ENCODE measurements around the gene HEXD. TPM values are rescaled to one million over a fixed set of nuclear protein-coding genes. Genes with fewer than 3 reads are reported as not detected.

HEXD gene
- total RNA-seq, 2 experiments from 2014 or later, result 87.9 to 93.2 TPM

DNA sequence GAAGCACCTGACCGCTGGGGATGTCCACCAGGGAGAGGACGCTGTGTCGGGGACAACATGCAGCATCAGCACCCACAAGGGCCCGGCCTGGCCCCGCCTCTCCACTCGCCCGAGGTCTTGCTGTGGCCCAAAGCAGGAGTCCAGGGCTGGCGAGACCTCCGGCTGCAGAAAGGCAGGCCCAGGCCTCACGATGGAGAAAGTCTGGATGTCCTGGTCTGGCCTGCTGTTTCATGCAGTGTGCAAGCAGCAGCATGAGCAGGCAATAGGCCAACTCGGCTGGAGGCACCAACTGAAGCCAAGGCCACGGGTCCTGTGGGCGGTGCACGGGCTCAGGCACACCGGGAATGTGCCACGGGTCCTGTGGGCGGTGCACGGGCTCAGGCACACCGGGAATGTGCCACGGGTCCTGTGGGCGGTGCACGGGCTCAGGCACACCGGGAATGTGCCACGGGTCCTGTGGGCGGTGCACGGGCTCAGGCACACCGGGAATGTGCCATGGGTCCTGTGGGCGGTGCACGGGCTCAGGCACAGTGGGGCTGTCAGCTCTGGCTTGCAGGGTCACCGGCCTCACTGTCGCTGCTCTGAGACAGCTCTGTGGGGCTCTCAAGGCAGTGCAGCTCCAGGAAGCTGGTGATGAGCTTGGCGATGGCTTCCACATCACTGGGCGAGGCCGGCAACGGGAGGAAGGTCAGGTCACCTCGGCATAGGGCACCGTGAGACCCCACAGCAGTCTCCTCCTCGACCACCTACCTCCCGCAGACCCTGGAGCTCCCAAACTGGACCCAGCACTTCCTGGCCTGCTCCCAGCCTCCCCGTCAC is 25.5 kb downstream of the HEXD start:
- no peak overlapping the region for H3K27ac ChIP-seq (ENCODE audit: low read depth, low read length, poor library complexity, severe bottlenecking)
- intact Hi-C loops (cut with micrococcal nuclease; ENCODE audit: unreplicated experiment), result no loop called here
- CTCF ChIA-PET (ENCODE audit: unreplicated experiment), result no interaction called here
- no peak for DNase-seq (ENCODE audit: low spot score)
- no TSS peak for BruUV-seq (replicated peaks)
- no peak overlapping the region for H3K4me2 ChIP-seq (ENCODE audit: low read length)
- H3K9me2 ChIP-seq (ENCODE audit: insufficient read depth, low read length), result no peaks in the 10 kb centered on the region
- no peak overlapping the region for H3K4me3 ChIP-seq (ENCODE audit: low read depth, low read length, poor library complexity, severe bottlenecking)
- H4K20me1 ChIP-seq (ENCODE audit: insufficient read depth, low read length), result peaks cover 3% of the 10 kb centered on the region
- no peak overlapping the region for H2AFZ ChIP-seq (ENCODE audit: low read length)
- no peak for TF ChIP-seq EZH2phosphoT487 (IDR thresholded peaks at IDR 0.05; ENCODE audit: borderline replicate concordance, low read depth, low read length)
- TF ChIP-seq, protein P1, sequence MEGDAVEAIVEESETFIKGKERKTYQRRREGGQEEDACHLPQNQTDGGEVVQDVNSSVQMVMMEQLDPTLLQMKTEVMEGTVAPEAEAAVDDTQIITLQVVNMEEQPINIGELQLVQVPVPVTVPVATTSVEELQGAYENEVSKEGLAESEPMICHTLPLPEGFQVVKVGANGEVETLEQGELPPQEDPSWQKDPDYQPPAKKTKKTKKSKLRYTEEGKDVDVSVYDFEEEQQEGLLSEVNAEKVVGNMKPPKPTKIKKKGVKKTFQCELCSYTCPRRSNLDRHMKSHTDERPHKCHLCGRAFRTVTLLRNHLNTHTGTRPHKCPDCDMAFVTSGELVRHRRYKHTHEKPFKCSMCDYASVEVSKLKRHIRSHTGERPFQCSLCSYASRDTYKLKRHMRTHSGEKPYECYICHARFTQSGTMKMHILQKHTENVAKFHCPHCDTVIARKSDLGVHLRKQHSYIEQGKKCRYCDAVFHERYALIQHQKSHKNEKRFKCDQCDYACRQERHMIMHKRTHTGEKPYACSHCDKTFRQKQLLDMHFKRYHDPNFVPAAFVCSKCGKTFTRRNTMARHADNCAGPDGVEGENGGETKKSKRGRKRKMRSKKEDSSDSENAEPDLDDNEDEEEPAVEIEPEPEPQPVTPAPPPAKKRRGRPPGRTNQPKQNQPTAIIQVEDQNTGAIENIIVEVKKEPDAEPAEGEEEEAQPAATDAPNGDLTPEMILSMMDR (conservative IDR thresholded peaks at IDR 0.05; ENCODE audit: low read length), result no peak
- H3K4me1 ChIP-seq (ENCODE audit: insufficient read depth, low read length, poor library complexity, severe bottlenecking), result peaks cover 21% of the 10 kb centered on the region
- POLR2A ChIA-PET, result no interaction called here
- H3K79me2 ChIP-seq (ENCODE audit: insufficient read depth, low read depth, low read length), result peaks cover 31% of the 10 kb centered on the region
- H3K9me3 ChIP-seq (ENCODE audit: low read length), result no peaks in the 10 kb centered on the region
- peaks cover 94% of the 10 kb centered on the region for H3K36me3 ChIP-seq (ENCODE audit: insufficient read depth, low read length)

DNA sequence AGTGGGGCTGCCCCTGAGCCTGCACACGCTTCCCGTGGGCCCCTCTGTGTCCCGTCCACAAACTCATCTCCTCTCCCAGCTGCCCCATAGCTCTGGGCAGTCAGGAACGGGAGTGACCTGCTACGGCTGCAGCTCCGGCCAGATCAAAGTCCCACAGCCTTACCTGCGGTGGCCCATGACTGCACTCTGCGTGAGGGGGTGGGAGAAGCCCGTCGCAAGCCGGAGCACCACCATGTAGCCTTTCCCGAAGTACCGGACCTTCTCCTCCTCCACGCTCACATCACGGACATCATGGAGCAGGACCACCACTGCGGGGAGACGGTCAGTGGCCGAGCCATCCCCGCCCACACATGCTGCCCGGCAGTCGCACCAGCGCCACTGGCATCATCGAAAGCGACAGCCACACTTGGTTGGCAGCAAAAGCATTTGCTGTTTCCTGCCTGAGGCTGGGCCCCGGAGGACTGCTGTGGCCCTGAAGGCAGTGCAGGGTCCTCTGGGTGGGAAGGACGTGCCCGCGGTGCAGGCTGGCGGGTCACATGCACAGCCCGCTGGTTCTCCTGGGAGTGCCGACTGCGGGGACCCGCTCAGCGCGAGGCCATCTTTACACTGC is 26.2 kb downstream of the HEXD start:
- Histone ChIP-seq H3K9me2 (ENCODE audit: insufficient read depth, low read length) (no peaks in the 10 kb centered on the region), H3K4me1 (ENCODE audit: insufficient read depth, low read length, poor library complexity, severe bottlenecking) (peaks cover 27% of the 10 kb centered on the region), H3K27ac (ENCODE audit: low read depth, low read length, poor library complexity, severe bottlenecking) (no peak overlapping the region), H3K36me3 (ENCODE audit: insufficient read depth, low read length) (peaks cover 90% of the 10 kb centered on the region), H3K4me2 (ENCODE audit: low read length) (no peak overlapping the region), H3K9me3 (ENCODE audit: low read length) (no peaks in the 10 kb centered on the region), H3K4me3 (ENCODE audit: low read depth, low read length, poor library complexity, severe bottlenecking) (no peak overlapping the region), H3K79me2 (ENCODE audit: insufficient read depth, low read depth, low read length) (peaks cover 33% of the 10 kb centered on the region), H2AFZ (ENCODE audit: low read length) (no peak overlapping the region), H4K20me1 (ENCODE audit: insufficient read depth, low read length) (peaks cover 3% of the 10 kb centered on the region)
- intact Hi-C loops (cut with micrococcal nuclease; ENCODE audit: unreplicated experiment), result no loop called here
- DNase-seq (ENCODE audit: low spot score), result no peak
- ChIA-PET CTCF (ENCODE audit: unreplicated experiment) (no interaction called here), POLR2A (no interaction called here)
- TF ChIP-seq EZH2phosphoT487 (IDR thresholded peaks at IDR 0.05; ENCODE audit: borderline replicate concordance, low read depth, low read length), result no peak
- TF ChIP-seq, protein P1 (conservative IDR thresholded peaks at IDR 0.05; ENCODE audit: low read length), result no peak
- no TSS peak for BruUV-seq (replicated peaks)
